HG02610 (cell line): Measurements from ENCODE around the gene BRF1.

ENCODE experiments used
- ATAC-seq: cut with Tn5 transposase; IDR thresholded peaks from one replicate; pipeline ENCODE4 v1.9.1; 2021; ENCODE audit warnings: mild to moderate bottlenecking, moderate library complexity; ENCODE audit not compliant: unreplicated experiment

BRF1 gene

DNA sequence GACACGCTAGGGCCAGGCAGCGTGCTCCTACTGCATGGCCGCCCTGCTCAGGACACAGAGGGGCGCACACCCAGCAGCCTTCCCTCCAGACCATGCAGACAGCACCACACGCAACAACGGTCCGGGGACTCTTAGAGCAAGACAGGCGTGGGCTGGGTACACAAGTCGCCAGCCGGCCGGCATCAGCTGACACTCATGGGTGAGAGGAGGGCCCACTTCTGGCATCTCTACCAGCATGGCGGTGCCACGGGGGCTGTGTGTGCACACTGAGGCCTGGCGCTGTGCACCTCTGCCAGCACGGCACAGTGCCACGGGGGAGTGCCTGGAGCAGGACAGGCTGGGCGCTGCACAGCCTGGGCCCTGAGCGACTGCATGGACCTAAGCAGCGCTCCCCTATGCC is 59.2 kb downstream of the BRF1 start:
- ATAC-seq = no peak

- ATAC-seq = no peak
These were observed 59.8 kb downstream of the BRF1 start for GRCh38 chr14:105240811-105241576.

DNA sequence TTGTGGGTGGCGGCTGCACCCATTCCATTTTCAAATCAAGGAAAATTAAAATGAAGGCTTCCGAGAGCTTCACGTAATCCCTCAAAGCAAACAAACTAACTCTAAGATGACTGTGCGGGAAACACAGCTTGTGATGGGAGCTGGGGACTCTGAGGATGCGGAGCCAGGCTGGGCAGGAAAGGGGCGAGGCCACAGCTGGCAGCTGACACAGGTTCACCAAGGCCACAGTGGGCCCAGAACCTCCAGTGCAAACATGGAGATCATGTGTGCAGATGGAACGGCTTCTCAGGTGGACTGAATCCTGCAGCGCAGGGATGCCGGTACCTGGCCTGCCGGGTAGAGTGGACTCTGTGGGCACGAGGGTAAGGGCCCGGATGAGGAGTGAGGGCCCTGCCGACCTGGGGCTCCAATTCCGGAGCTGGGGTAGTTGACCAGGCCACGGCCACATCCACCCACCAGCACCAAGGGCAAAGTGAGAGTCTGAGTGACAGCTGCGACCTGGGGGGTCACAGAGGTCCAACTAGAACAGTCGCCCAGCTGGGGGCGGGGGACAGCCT is 71.6 kb downstream of the BRF1 start:
- no peak for ATAC-seq

- ATAC-seq = no peak
These were observed 72.2 kb downstream of the BRF1 start for GRCh38 chr14:105228562-105228961.

DNA sequence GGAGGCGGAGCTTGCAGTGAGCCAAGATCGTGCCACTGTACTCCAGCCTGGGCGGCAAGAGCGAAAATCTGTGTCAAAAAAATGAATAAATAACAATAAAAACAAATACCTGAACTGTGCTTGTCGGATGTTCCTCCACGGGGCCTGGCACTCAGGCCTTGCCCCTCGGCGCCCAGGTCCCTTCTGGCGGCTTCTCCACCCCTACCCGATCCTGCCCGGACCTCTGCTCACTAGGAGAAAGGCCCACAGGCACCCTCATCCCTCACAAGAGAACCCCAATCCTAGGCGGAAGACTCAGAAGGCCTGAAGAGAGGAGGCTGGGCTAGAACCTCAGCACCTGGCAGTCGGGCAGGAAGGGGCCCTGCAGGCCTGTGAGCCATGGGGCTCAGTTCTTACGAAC is 73.5 kb downstream of the BRF1 start:
- no peak for ATAC-seq

DNA sequence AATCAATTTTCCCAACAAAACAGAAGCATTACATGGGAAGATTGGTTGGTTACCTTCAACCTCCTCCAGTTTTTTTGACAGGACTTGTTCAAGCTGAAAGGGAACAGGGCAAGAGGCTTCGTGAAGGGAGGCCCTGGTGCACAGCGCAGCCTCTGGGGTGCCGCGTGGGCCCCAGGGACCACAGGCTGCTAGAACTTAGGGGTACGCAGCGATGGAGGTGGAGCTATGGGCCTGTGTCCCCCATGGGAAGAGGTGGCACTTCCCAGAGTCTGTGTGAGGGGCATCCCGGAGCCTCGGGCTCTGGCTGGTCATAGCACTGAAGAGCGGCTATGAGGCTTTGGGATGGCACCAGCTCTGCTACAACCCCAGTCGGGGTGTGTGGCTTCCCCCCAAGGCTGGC is 74.6 kb downstream of the BRF1 start:
- ATAC-seq = no peak

DNA sequence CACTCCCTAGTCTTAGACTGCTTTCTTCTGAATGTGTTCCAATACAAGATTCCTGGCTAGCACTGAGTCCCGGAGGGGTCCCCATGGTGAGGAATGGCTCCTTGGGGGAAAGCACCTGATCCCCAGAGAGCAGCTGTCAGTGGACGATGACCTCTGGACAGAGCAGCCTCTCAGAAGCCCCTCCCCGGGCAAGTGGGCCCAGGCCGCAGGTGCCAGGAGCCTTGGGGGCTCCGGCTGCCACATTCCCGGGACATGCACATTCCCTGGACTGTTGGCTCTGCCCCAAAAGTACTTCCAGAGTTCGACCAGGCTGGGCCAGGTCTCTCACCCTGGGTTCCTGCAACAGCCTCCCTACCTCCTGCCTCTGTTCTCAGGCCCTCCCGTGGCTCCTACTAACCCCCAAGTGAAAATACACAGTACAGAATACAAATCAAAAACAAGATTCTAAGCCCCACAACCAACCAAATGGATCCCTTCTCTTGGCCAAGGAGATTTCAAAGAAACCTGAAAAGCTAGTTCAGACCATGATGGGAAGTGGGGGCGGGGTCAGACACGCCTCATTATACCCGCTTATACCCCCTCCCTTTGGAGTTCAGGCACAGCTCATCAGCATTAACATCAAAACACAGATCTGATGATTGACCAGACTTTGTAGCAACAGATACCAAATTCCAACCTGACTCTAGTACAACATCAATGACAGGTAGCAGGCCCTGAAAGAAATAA is 75.8 kb downstream of the BRF1 start:
- ATAC-seq = no peak

DNA sequence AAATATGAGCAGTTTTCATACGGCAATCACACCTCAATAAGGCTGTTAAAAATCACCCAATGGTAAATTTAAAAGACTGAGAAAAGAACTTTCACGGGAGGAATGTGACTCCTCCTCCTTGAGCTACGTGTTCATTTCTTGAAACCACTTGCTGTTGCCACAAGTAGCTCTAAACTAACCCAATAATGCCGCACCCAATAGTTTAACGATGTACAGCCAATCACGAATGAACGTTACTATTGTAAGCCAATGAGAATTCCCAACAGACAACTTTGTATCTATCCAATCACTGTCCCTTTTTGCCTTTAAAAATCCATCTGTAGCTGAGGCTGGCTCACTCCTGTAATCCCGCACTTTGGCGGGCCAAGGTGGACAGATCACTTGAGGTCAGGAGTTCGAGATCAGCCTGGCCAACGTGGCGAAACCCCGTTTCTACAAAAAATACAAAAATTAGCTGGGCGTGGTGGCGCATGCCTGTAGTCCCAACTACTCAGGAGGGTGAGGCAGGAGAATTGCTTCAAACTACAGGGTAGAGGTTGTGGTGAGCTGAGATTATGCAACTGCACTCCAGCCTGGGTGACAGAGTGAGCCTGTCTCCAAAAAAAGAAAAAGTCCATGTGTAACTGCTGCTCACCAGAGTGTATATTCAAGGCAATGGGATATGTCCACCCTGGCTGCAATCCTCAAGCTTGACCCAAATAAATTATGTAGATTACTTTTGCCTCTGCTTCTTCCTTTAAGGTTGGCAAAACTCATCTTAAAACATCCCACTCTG is 76.8 kb downstream of the BRF1 start:
- ATAC-seq = no peak

DNA sequence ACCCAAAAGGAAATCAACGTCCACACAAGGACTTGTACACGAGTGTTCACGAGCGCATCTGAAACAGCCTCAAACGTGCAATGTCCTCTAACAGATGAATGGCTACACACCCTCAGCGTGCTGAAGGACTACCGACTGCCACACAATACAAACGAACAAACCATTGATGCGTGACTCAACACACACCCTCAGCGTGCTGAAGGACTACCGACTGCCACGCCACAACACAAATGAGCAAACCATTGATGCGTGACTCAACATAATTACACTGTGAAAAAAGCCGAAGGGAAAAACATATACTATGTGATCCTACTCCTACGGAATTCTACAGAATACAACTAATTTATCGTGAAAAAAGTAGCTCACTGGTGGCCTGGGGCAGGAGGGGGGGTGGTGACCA is 77.5 kb downstream of the BRF1 start:
- no peak for ATAC-seq

GRCh38 chr14:105221598-105222178 is 79.1 kb downstream of the BRF1 start:
- no peak for ATAC-seq

GRCh38 chr14:105220699-105221597 is 79.9 kb downstream of the BRF1 start:
- ATAC-seq = no peak

DNA sequence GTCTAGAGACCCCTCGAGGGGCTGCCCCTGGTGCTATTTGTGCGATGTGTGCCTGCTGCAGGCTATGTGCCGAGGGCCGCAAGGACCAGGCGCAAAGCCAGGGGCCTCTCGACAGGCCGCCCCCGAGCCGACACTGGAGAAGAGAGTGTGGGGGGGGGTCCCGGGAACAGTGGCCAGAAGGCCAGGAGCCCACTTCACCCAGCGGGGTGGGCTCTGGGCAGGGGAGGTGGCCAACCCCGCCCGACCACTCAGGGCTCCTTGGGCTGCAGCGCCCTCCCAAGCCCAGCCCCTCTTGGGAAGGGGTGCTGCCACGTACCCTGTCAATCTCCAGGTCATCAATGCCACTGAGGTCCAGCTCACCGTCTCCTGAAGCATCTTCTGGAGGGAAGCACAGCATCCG is 81.0 kb downstream of the BRF1 start:
- no peak for ATAC-seq

GRCh38 chr14:105219043-105219612 is 81.7 kb downstream of the BRF1 start:
- no peak for ATAC-seq

GRCh38 chr14:105218611-105219010 is 82.2 kb downstream of the BRF1 start:
- ATAC-seq = no peak

DNA sequence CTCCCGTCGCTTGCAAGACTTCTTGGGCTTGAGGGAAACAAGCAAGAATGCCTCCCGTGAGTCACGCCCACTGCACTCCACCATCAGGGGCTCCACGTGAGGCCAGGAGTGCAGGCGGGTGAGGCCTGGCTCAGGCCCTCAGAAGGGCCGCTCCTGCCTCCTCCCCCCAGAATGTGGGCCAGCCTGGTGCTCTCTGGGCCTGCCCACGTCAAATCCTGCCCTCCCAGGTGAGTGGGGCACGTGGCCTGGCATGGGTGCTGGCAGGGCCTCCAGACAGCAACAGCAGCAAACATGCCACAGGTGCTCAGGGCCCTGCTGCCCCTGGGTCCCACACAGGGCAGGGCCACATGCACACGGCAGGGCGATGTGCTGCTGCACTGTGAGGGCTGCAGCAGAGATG is 83.0 kb downstream of the BRF1 start:
- ATAC-seq = no peak

DNA sequence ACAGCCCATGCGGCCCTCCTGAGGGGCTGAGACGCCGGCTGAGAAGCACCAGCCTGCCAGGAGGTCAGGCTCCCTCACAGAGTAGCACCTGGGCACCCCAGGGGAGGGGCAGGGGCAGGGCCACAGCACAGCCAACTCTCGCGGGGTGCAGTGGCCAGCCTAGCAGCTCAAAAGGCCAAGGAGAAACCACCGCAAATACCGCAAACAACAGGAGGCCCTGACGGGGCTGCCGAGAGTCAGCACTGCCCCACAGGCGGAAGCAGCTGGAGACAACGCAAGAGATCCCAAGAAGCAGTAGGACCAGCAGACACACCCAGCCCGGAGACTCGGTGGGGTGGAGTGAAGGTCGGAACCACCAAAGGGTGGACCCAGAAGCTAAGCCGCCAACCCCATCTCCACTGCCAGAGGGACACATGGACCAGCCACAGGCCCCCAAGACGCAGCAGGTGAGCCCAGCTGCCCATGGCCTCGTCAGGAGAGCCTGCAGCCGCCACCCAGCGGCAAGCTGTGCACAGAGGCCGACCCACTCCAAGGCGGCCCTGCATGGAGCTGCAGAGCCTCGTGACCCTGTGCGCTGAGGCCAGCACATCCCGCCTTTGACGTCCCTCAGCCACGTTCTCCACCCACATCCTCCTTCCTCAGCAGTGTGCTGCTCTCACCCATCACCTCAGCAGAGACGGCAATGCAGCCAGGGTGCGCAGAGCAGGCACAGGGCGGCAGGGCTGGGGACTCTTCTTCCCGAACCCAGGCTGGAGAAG is 84.1 kb downstream of the BRF1 start:
- no peak for ATAC-seq

DNA sequence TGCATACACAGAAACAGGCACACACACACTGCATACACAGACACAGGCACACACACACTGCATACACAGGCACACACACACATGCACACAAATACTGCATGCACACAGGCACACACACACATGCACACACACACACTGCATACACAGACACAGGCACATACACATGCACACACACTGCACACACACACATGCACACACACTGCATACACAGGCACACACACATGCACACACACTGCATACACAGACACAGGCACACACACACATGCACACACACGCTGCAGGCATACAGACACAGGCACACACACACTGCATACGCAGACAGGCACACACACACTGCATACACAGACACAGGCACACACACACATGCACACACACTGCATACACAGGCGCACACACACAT is 85.2 kb downstream of the BRF1 start:
- ATAC-seq = no peak

DNA sequence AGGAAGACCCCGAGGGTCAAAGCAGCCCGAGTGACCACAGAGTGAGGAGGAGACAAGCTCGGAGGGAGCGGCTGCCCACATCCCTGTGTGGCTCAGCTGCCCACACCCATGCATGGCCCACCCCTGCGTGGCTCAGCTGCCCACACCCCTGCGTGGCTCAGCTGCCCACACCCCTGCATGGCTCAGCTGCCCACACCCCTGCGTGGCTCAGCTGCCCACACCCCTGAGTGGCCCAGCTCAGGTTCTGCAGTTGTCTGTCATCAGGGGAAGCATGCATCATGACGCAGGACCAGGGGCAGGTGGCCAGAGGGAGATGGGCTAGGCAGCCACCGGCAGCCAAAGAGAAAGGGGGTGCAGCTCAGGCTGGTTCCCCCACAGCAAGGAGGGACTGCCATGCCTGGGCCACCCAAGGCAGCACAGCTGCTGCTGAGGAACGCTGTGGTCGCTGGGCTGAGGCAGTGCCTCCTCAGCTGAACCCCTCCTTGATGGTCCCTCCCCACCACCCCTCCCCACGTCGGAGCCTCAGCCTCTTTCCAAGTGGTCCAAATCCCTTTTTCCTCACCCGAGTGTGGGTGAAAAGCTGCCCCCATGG is 86.4 kb downstream of the BRF1 start:
- no peak for ATAC-seq

- no peak for ATAC-seq
These were observed 87.4 kb downstream of the BRF1 start for GRCh38 chr14:105213361-105213760.
